SK-MEL-5 (cell line): ENCODE measurements around the gene MROH7. TPM values are rescaled to one million over a fixed set of nuclear protein-coding genes. Genes with fewer than 3 reads are reported as not detected.
"Not testable (repeated sequence)": the region's sequence is repeated elsewhere in the genome, so short reads cannot be mapped to it uniquely, and the experiment has no call there.

ENCODE experiments used
- DNase-seq: peaks from one replicate; pipeline ENCODE4 v3.0.0-alpha.2; 2016; ENCODE audit warnings: low read depth, low spot score
- in situ Hi-C: cut with HindIII; loops from 2 replicates; pipeline ENCODE4 v1.10.0; 2016; ENCODE audit warnings: low sequenced_read_pairs, high pct_unique_total_duplicates, low pct_unique_long_range_greater_than_20kb
- total RNA-seq: library from RNA; depleted of rRNA; stranded (reverse); fragments of >200 nt; shearing (Covaris generic); gene quantifications from 2 replicates; pipeline ENCODE4 v1.2.3, GENCODE V29; 2014

MROH7 gene
- total RNA-seq, 1 experiment from 2014 or later = 0.11 TPM

DNA sequence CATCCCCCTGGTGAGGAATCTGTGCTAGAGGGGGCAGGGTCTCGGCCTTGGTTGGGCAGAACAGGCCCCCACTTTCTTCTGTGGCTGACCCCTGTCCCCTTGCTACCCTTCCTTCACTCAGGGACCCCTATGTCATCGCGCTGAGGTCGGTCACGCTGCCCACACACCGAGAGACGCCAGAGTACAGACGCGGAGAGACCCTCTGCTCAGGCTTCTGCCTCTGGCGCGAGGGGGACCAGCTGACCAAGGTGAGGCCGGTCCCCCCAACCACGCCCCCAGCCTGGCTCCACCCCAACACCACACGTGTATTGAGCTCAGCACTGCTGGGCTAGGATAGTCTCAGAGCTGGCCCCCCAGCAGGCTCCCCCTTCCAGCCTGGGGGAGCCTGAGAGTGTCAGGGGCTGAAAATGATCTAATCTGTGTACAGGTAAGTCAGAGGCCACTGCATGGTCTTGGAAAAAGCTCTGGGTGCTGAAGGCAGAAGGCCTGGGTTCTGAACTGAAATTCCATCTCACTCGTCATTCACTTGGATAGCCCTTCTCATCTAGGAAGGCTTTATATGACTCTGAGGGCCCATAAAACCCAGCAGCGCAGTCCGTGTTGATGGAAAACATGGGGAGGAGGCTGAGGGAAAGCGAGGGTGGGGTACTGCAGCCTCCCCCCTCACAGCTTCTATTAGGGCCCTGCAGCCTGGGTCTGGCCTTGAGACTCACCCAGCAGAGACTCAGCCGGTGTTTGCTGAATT, 33.6 kb upstream of the MROH7 start:
- no peak for DNase-seq
- in situ Hi-C loops = no loop called here

DNA sequence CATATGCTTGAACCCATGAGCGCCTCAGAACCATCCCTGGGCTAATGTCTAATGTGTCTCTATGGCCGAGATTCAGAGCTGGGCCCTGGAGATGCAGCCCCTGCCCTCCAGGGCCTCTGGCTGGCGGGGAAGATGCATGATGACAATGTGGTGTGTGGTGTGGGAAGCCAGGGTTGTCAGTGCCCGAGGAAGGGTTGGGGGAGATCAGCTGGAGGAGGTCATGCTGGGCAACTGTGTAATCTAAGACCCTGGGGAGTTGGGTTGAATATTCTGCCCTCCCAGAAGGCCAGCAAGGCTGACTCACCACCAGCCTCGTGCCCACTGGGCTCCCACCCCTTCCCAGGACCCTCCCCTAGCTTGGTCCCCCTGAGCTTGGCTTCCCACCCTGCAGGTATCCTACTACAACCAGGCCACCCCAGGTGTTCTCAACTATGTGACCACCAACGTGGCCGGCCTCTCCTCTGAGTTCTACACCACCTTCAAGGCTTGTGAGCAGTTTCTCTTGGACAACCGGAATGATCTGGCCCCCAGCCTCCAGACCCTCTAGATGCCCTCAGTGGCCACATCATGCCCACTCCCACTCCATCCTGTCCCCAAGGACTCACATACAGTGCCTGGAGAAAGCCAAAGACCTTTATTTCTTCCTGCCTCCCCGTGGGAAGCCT, 32.9 kb upstream of the MROH7 start:
- in situ Hi-C loops = no loop called here

DNA sequence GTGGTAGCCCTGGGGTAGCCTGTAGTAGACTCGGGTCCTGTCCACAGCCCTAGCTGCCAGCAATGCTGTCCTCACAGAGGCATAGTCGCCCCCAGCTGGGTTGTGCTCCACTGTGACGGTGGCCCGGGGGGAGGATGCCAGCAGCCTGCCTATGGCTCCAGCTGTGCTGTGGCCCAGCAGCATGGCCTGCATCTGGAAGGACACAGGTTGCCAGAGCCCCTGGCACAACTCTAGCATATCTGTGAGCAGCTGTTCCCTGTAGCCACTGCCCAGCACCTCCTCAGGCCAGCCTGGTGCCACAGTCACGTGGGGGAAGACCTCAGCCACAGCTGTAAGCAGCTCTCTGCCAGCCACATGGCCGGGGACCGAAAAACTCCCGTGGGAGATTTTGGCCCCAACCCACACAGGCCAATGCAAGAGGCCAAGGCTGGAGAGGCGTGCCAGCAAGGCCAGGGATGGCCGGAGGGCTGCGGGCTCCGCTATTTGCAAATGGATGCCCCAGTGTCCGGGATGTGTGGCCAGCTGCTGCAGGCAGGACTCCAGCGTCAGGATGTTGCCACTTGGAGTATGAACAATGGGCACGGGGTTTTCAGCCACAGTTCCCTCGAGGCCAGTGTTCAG, 32.2 kb upstream of the MROH7 start:
- in situ Hi-C loops = no loop called here
- DNase-seq = peak; percentile 8

More for the DNA sequence above, 32.9 kb upstream of the MROH7 start:
- DNase-seq = no peak

DNA sequence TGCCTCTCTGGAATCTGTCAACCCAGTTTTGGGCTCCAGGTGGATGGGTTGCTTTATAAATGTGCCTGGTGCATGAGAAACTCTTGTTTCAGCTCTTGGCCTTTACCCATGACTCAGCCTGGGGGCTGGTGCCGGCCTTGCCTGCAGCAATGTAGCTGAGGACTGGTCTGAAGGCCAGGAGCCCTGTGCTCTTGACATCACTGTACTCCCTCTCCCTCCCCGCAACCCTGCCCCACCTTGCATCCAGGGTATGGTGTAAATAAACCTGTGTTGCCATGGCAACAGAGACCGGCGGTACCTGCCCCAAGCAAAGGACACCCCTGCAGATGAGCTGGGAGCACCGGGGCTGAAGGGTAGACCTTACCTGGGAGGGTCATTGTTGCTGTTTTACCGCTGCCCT, 31.5 kb upstream of the MROH7 start:
- no peak for DNase-seq
- in situ Hi-C loops = no loop called here

DNA sequence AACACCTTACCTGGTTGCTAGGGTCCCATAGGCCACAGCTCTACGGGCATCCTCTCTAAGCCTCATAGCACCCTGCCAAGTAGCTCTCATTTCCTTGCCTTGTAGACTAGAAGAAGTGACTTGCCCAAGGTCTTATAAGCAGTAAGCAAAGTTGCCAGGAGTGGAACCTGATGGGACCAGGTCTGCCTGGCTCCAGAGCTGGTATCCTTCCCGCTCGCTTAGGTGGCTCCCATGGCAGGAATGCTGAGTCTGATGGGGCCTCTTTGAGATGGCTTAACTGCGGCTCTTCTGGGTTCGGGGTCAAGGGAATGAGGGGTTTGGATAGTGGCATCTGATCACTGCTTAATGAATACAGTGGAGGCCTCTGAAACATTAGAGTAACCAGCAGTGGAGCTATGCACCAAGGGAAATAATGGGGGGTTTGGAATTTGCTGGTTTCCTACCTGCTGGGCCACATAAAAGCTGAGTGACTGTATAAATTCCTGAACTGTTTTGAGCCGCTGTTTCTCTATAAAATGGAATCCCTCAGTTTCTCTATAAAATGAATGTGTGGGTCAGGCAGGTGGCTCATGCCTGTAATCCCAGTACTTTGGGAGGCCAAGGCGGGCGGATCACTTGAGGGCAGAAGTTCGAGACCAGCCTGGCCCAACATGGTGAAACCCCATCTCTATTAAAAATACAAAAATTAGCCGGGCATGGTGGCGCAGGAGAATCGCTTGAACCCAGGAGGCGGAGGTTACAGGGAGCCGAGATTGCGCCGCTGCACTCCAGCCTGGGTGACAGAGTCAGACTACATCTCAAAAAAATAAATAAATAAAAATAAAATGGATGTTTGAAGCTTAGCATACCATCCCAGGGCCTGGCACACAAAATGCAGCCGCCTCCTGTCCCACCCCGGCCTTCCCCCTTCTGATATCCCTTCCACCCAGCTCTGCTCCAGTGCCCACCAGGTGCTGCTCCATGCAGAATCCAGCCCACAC, 30.7 kb upstream of the MROH7 start:
- no peak for DNase-seq
- in situ Hi-C loops = no loop called here

DNA sequence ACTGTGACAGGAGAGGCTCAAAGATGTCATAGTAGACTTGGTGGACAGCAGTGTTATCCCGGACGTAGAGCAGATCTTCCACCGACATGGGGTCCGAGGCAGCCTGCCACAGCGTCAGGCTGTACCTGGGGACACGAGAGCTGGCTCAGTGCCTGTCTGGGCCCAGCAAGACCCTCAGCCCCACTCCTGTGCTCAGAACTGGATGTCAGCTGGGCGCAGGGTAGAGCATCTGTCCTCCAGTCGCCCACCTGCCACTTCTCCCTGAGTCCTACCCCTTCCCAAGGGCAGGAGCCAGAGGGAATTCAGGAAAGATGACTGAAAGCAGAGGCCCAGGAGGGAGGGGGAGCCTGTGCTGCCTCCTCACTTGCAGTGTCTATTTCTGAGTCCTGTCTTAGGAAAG, 30.0 kb upstream of the MROH7 start:
- in situ Hi-C loops = no loop called here
- no peak for DNase-seq

DNA sequence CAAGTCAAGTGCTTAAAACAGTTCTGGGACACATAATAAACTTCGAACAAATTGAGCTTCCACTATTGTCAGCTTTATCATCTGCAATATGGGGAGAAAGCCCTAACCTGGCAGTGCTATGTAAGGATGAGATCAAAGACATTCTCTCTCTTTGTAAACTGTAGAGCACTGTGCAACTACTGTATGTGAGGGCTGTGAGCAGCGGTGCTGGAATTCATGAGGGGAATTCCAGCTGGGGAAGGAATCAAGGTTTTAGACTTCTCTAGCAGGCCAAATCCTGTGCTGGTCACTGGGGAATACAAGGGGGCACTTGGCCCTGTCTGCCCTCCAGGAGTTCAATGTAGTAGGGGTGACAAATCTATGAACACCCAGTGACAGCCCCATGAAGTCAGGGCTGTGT, 27.6 kb upstream of the MROH7 start:
- no peak for DNase-seq
- in situ Hi-C loops = no loop called here

DNA sequence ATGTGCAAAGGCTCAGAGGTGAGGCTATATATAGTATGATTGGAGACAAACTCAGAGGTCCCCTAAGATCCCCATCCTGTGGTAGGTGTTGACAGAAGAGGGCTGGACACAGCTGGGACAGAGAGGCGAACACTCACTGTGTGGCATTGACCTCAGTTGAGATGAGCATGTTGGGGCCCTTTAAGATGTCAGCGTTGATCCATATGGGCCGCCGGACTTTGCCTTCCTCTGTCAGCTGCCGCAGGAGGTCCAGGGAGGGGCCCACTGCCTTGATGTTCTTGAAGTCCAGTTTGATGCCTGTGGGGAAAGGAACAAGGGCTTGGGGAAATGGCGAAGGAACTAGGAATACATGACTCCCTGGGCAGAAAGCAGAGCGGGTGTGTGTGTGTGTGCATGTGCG, 27.0 kb upstream of the MROH7 start:
- in situ Hi-C loops = no loop called here
- DNase-seq = no peak

DNA sequence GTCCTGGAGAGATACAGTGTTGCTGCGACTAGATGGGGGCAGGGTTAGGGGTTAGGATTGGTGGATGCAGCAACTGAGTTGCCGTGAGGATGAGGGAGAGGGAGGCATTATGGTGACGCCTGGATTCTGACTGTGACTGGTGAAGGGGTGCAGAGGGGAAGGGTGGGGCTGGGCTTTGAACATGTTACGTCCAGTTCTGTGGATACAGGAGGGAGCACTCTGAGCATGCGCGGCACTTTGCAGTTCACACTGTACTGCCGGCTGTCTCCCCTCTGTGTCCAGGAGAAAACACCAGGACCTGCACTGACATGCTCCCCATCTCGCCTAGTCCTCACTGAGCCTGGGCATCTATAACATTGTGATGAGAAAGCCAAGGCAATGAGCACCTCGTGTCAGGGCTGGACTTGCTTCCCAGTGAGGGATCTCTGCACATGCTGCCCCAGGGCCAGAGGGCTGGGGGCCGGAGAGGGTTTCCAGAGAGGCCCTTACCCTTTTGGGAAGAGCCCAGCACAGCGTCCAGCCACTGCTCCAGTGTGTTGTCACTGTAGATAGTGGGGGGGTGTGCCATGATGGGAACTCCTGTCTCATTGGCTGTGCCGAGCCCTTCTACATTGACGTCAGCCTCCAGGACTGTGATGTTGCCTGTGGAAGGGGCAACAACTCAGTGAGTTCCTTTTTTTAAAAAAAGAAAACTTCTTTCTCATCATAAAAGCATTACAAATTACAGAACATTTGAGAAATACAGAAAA, 25.9 kb upstream of the MROH7 start:
- in situ Hi-C loops = no loop called here
- DNase-seq = no peak

DNA sequence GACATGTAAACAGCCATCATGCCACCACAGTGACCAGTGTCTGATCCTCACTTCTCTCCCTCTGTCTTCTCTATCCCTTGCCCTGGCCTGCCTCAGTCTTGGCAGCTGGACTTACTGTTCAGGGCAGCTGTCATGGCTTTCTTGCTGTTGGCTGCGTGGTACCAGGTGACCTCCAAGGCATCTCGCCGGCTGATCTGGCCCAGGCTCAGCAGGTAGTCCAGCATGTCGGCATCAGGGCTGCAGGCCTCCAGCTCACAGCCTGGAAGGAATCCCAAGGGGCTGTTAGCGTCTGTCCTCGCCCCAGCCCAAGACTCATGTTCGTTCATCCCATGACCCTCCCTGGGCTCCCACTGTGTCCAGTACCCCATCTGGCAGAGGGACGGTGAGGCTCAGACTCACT, 21.8 kb upstream of the MROH7 start:
- in situ Hi-C loops = no loop called here
- DNase-seq = no peak

DNA sequence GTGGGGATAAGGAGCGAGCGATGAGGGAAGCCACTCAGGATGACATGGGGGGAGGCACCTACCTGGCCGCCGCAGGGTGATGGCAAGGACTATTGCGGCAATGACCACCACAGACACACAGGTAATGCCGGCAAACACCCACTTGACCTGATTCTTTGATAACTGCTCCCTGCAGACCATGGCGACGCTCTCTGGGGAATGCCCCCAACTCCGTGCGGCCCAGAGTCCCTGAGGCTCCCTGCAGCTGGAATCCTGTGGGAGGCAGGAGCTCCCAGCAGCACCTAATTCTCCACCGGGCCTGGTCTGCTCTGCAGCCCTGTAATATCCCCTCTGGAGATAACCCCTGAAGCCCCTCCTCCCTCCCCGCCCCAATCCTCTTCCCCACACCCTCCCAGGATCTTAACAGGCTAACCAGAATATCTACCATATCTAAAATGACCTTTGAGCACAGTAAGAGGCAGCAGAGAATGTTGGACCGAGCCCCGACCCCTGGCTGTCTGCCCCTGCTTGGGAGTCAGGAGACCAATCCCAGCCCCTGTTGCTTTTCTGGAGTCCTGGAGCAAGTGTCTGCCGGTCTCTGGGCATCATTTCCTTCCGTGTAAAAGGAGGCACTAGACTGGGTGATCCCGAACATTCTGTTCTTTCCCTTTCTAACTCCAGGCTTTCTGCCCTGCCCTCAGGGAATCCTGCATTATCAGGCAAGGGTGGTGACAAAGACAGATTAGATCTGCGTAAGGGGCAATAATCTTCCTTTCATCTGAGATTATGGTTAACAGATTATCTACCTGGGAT, 18.2 kb upstream of the MROH7 start, which contains the start of gene FAM151A:
FAM151A (minus strand) TSS at position 310 of the 792 bp plus-strand sequence; CDS start at position 180, 130 bp downstream.
- in situ Hi-C loops = no loop called here
- no peak for DNase-seq

DNA sequence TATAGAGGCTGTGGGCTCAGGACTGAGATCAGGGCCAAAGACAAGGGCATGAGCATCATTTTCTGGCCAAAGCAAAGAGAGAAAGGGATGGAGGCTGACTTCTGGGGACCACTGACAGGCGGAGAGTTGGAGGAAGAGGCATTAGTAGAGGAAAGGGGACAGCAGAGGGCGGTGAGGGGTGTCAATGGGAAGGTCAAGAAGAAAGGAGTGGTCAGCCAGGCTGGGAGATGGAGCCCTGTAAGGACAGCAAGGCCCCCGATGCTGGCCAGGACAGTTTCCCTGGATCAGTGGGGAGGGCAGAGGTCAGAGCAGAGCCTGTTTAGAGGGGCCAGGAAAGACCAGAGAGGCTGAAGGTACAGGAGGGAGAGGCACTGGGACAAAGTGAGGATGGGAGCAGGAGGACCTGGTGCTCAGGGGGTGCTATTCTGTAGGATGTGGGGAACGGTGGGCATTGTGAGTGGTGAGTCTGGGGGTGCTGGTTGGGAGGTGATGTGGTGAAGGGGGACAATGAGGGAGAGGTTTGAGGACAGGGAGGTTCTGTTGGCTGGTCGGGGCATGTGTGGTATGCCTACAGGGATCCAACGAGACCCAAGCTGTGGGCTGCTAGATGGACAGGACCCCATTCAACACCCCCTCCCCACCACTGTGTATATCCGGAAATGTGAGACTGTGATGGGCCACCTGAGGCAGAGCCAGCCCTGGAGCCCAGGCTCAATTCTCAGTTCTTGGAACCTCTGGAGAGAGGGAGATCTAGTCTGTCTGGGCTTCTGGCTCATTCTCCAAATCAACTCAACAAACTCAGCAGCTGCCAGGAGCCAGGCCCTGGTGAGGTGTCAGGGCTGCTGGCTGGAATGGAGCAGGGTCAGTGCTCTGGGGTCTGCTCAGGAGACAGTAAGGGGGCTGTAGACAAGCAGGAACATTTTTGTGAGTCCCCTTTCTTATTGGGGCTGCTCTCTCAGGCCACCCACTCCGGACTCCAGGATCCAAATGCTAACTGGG, 16.8 kb upstream of the MROH7 start:
- in situ Hi-C loops = no loop called here
- no peak for DNase-seq

DNA sequence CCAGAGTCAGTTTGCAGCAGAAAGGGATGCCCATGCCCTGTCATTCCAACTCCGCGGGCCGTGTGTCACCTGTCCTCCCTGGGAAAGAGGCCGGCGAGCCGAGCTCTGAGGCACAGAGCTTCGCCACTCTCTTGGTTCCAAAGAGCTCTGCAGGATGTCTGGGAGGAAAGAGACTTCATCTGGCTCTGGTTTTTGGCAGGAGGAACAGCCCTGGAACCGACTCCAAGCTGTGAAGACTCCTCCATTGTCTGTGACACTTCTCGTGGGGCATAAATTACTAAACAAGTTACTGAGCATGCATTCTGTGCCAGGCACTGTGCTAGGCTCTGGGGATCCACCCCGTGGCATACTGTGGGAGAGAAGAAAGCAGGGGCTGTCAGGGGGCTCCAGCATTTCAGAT, 14.4 kb upstream of the MROH7 start:
- in situ Hi-C loops = no loop called here
- DNase-seq = no peak

DNA sequence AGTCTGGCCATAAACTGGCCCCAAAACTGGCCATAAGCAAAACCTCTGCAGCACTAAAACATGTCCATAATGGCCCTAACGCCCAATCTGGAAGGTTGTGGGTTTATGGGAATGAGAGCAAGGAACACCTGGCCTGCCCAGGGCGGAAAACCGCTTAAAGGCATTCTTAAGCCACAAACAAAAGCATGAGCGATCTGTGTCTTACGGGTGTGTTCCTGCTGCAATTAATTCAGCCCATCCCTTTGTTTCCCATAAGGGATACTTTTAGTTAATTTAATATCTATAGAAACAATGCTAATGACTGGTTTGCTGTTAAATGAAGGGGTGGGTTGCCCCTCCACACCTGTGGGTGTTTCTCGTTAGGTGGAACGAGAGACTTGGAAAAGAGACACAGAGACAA, 5.8 kb upstream of the MROH7 start:
- in situ Hi-C loops, DNase-seq: not testable (repeated sequence)
